Dermis microvascular lymphatic vessel endothelial cell (primary cell): ENCODE data around the gene RWDD1. TPM values are rescaled to one million over a fixed set of nuclear protein-coding genes. Genes with fewer than 3 reads are reported as not detected.
"Not testable (repeated sequence)": the region's sequence is repeated elsewhere in the genome, so short reads cannot be mapped to it uniquely, and the experiment has no call there.

Experiments
- DNase-seq, 2 donors: peaks; one replicate each; pipeline versions ENCODE4 v3.0.0 to v3.0.0-alpha.2; 2010; ENCODE audit warnings: low read depth in 2 of 2
- total RNA-seq: library from RNA; depleted of rRNA; stranded (reverse); fragments of >200 nt; gene quantifications from 2 replicates; pipeline ENCODE4 v1.2.1, GENCODE V29; 2014

RWDD1 gene
- total RNA-seq, 1 donor from 2014 or later: 17.2 TPM

DNA sequence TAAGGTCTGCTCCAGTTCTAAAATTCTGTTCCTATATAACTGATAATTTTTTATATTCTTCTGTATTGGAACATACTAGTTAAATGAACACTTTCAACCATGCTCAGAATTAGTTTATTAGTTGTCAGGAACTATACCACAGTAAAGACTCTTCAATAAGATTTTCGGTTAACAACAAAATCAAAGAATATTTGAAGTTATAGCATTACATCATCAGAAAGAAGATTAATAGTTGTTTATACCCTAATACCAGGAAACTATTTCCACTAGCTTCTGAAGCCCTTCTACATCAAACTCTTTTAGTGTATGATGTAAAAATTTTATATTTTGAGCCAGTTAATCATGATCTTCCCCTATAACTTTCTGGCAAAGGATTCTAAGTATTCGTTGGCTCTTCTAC is 11.2 kb upstream of the RWDD1 start:
- DNase-seq: no peak

DNA sequence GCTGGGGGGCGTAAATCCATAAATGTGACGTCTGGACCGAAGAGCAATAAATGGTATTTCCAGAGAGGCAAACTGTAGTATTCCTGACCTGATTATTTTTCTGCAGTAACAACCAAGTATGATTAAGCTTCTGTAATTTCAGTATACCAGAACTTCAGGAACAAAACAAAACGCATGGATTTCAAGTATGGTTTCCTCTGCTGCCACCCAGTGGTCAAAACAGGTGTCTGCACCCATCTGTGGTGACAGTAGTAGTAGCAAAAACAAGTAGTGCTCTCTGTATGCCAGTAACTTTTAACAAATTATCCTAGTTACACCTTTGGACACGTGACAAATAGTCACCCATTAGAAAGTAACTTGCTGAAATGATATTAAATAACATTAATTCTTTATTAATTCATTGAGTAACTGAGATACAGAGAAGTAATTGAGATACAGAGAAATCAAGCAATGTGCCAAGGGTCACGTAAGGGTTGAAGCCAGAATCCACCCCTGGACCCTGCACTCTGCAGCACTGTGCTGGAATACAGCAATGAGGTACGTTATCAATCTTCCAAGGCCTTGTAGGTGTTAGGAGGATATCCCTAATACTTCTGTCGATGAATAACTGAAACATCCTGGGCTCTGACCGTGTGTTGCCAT is 9.8 kb upstream of the RWDD1 start:
- peak; percentile 47 to 65 for DNase-seq

DNA sequence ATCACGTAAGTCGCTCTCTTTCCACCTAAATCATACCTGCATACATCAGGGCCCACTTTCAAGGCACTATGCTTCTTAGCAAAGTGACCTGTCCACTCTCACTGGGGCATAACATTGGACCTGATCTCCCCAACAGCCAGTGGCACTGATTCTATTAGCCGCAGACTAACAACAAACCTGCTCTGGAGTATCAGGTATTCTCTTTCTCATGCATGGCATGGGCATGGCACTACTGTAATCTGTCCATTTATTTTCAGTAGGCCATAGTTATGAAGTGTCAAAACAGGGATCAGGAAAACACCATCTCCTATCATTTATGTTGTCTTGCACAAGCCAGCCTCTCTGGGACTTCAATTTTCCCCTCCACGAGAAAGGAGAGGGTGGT is 9.3 kb upstream of the RWDD1 start:
- no peak for DNase-seq

DNA sequence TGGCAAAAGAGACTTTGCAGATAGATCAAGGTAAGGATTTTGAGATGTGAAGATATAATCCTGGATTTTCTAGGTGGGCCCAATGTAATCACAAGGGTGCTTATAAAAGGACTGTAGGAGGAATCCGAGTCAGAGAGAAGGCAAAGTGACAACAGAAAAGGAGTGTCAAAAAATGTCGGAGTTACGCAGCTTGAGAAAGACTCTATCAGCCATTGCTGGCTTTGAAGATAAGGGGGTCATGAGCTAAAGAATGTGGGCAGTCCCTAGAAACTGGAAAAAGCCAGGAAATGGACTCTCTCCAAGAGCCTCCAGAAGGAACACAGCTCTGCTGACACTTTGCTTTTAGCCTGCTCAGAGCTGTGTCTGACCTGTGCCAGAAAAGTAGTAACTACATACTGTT is 8.7 kb upstream of the RWDD1 start:
- no peak for DNase-seq

DNA sequence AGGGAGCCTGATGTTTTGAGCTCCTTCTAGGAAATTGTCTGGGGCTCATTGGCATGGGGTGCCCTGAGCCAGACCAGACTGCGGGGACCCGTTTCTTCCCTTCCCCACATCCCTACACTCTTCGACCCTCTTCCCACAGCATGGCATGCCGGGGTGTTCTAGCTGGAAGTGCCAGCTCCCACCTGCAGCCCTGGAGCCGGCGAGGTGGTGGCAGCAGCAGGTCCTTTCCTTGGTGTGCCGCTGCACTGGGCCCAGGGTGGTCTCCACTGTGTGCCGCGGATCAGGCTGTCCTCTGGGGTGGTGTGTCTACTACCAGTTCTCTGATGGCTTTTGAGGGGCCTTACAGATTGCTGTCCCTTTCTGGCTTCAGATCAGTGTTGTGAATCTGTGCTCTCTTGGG is 7.5 kb upstream of the RWDD1 start:
- DNase-seq: no peak

DNA sequence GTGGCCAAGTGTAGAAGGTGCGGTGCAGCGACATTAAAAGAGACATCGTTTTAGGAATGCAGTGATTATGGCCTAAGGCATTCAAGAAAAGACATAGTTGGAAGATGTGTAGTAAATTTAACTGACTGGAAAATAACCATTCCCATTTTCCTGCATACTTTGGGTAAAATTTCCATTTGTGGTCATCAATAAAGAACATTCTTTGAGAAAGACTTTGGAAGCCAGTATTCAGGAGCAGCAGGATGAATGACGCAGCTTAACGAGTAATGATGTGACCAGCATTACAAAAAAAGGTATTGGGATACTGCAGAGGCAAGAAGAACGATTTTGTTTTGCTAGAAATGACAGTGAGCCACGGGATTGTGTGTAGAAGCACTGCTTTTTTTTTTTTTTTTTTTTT is 7.0 kb upstream of the RWDD1 start:
- no peak for DNase-seq

DNA sequence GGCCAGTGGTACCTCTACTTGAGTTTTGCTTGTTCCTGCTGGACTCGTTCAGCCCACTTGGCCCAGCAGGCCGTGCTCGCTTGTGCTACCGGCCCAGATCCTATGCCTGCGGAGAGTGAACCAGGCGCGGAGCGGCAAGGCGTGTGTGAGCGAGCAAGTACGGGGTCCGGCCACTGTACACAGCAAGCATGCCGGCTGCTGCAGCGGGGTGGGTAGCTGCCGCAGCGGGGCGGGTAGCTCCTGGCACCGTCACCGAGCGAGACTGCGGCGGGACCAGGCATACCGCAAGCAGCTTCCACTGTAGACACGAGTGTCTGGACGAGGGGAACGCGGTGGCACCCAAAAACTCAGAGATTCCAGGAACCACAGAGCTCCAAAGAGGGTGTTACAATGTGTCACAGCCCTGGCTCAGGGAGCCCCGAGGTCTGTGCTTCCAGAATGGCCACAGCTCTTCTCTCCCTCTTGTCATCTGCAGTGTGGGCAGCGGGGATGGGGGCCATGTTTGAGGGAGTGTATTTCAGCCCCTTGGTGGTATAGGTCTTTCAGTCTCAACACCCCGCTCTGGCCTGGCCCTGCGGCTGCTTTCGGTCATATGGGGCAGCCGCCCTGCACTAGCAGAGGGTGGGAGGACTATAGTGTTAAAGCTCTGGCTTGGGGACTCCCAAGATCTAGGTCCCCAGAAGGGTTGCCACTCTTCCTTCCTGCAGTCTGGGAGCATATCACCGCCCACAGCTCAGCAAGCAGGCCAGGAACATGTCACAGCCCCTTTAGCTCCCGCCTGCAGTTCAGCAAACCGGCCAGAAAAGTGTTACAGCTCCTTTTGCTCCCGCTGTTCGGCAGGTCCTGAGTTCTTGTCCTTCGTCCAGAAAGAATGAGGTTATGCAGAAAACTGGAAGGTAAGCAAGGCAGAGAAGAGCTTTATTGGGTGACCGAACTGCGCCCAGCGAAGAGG is 6.1 kb upstream of the RWDD1 start:
- DNase-seq: peak in 1 of 2 donors; percentile 14

DNA sequence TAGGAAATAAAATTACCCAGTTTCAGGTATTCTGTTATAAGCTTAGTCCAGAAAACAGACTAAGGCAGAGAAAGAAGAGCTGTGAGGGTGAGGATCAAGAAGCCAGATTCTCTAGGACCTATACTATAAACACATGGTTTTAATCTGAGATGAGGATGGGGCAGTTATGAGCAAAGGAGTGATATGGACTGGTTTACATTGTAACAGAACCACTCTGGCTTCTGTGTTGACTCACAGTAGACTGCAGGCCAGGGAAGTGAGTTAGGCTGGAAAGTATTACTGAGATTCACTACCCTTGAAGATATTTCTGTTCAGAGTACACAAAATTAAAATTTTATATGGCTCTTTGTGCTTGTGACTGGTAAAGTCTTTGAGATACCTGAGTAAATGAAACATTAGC is 3.2 kb upstream of the RWDD1 start:
- DNase-seq: no peak

DNA sequence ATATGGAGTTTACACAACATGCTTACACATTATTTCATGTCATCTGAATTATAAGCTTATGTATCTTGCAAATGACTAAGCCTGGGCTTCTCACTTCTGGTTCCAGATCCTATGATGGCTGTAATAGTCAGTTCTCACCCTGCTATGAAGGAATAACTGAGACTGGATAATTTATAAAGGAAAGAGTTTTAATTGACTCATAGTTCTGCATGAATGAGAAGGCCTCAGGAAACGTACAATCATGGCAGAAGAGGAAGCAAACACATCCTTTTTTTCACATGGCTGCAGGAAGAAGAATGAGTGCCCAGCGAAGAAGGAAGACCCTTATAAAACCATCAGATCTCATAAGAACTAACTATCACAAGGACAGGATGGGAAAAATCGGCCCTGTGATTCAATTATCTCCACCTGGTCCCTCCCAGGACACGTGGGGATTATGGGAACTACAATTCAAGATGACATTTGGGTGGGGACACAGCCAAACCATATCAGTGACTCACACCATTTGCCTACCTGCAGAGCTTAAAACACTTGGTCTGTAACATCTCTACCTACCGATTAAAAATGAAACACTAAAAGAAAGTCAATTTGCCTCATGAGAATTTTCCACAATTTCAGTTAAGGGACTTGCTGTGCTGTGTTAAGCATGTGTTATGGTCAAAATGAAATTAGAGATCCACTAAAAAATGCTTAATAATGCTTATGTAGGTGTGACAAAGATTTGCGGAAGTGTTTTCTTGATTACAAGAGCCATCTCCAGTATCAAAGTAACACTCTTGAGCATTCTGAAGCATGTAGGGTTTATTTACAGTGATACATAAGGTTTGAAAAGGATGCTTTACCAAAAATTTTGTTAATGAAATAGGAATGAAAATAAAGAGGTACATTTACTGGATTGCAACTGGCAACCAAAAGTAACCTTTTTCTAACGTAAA is 2.2 kb upstream of the RWDD1 start:
- DNase-seq: no peak

DNA sequence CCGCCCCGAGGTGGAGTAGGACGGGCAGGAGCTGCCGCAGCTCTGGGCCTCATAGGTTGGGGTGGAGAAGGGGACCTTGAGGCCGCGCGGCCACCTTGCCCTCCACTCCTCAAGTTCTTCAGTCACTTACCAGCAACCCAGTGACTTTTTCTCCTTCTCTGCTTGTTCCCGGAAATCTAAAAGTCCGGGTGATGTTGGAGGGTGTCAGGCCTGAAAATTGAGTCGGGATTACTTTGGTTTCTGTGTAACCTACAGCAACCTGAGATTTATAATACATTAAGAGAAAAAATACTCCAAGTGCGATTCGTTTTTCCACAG is 338 bp downstream of the RWDD1 start:
- no peak for DNase-seq

DNA sequence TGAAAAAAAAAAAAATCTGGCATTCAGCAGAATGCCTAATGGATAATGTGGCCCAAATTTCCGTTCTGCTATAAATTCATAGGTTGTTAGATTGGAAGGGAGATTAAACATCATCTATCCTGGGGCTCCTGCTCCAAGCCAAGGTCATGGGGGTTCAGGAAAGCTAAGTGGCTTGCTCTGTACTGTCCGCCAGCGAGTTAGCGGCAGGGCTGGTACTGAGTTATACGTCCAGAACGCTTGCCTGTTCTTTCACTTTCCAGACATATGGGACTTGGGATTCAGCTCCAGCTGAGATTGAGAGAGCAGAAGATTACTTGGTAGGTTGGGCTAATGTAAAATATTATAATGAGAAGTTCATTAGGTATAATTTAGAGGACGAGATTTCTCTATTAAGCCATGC is 858 bp downstream of the RWDD1 start:
- peak in 1 of 2 donors; percentile 55 for DNase-seq

DNA sequence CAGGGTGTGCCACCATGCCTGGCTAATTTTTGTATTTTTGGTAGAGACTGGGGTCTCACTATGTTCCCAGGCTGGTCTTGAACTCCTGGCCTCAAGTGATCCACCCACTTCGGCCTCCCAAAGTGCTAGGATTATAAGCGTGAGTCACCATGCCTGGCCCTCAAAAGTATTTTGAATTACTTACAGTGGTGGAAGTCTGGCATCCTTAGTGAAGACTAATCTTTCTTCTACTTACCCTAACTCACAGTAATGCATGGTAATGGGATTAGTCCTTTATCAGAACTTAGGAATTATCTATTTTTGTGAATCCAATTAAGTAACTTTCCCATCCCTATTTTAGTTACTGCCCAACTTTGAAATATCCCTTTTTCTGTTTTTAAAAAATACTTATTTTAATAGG is 3.9 kb downstream of the RWDD1 start:
- no peak for DNase-seq

DNA sequence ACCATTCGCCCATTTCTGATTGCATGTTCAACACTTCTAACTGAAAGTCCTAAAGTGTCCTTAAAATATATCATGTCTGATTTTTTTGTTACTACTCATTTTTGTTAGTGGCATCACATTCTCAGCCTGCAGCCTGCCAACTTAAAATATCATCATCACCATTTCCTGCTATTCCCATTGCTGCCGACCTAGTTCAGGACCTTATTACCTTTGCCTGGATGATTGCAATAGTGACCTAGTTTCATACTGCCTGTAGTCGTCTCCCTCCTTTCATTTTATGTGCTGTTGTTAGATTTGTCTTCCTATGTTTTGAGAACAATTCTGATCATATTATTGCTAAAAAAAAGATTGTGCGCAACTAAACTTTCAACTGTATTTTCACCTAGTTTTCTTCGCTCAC is 6.2 kb downstream of the RWDD1 start:
- no peak for DNase-seq

DNA sequence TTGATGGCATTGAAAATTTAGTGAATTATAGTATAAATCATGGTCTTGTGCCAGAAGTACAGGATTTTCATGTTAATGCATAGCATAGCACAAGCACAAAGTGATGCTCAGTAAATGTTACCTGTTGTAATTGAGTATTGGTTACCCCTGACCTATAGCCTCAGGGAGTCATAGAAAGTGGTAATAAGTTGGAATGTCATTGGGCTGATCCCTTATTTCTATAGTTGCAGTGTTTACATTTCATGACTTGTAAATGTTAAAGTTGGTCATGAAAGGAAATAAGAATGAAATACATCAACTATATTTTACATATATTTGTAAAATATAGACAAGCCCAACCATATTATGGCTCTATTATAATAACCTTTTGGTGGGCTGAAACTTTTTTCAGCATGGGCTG is 7.0 kb downstream of the RWDD1 start:
- DNase-seq: no peak

DNA sequence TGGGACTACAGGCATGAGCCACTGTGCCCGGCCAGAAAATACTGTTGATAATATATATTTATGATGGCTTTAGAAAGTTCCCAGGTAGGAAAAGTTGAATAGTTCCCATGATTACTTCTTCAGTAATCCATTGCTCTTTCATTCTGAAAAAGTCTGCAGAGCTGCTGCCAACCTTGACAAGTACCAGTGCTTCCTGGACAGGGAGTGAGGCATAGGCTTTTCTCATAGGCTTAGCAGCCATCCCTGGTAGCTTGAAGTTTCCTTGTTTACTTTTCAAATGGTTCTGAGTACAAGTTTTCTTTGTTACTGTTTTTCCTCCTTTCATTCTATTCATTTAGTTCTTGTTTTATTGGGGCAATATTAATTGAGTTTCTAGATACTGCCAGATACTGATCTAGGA is 7.8 kb downstream of the RWDD1 start:
- DNase-seq: no peak

DNA sequence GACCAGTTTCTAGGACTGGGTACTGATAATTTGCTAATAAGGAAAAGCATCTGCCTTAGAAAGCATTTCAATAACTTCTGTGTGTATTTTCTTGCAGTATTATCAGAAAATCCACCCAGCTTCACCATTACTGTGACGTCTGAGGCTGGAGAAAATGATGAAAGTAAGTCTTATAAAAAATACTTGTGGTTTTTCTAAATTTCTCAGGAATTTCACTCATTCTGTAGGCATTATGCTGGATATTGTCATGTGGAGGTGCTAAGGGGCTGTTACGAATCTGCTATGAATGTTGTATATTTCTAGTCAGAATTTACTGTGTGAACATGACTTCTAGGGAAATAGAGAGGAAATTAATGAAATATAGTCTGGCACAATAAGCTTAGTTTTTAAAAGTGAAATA is 8.9 kb downstream of the RWDD1 start:
- DNase-seq: no peak

DNA sequence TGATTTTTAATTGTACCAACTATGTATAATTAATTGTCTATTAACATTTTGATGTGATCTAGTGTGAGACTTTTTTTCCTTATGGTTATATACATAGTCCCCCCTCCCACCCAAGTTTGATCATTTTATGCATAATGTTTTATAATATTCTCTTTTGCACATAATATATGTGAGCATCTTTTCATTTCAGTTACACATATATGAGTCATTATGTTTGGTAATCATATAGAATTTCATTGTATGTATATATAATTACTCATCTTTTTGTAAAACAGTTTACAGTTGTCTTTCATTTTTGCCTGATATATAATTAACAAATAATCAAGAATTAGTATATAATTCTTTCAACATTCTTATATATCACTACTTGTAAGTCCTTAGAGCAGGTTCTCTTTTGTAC is 15.0 kb downstream of the RWDD1 start:
- DNase-seq: no peak

DNA sequence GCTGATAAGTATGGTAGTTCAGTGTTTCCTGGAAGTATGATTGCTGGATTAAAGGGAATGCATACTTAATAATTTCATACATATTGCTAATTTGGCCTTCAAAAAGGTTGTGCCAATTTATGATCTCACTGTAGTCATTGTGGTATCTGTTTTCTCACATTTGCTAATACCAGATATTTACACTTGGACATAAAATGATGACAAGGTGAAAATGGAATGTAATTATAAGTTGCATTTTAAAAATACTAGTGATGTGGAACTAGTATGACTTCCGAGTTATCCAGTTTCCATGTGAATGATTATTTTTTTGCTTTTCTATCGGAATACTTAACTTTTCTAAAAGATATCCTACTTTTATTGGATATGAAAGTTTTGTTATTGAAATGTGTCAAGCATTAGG is 15.4 kb downstream of the RWDD1 start:
- DNase-seq: no peak

DNA sequence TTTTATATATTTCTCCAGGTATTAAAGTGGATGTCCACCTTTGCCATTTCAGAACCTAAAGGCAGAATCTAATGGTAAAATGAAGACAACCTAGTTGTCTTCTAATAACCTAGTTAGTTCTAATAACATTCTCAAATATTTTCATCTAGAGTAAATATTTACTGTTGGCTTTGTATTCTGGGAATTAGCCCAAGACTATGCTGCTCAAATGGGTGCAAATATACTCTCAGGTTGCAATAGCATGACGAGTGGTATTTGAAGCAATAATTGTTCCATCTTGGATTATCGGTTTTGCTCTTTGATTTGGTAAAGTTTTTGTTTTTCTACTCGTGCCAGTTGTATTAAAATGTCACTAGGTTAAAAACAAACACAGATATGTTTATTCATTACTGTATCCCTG is 23.9 kb downstream of the RWDD1 start:
- no peak for DNase-seq

DNA sequence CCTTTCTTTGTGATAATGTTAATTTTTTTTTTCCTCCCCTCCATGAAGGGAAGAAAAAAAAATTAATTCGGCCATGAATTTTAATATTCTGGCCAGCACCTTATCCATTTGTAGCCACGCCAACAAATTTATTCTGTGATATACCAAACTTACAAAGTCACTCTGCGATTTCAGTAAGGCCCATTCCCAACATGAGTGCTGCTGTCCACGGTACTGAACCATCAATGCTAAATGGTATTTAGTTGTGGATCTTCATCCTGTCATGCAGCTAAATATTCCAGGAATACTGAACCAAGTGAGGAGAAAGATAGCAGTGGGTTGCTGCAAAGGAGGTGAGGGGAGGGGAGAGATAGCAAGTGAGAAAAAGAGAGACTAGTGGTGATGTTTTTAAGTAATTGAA is 25.5 kb downstream of the RWDD1 start:
- DNase-seq: peak; percentile 34 to 37

DNA sequence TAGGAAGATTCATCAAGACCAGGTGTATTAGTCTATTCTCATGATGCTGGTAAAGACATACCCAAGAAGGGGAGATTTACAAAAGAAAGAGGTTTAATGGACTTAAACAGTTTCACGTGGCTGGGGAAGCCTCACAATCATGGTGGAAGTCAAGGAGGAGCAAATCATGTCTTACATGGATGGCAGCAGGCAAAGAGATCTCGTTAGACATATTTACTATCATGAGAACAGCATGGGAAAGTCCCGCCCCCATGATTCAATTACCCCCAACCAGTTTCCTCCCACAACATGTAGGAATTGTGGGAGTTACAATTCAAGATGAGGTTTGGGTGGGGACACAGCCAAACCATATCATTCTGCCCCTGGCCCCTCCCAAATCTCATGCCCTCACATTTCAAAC is 32.6 kb downstream of the RWDD1 start:
- DNase-seq: not testable (repeated sequence)

DNA sequence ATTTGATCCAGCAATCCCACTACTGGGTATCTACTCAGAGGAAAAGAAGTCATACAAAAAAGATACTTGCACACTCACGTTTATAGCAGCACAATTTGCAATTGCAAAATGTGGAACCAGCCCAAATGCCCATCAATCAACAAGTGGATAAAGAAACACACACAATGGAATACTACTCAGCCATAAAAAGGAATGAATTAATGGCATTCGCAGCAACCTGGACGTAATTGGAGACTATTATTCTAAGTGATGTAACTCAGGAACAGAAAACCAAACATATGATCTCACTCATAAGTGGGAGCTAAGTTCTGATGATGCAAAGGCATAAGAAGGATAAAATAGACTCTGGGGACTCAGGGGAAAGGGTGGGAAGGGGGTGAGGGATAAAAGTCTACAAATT is 33.6 kb downstream of the RWDD1 start:
- not testable (repeated sequence) for DNase-seq
